HG03097 (cell line): ENCODE data around the gene SPRR1B.
"Not testable (repeated sequence)": the region's sequence is repeated elsewhere in the genome, so short reads cannot be mapped to it uniquely, and the experiment has no call there.

ENCODE experiments used
- ATAC-seq: cut with Tn5 transposase; IDR thresholded peaks from one replicate; pipeline ENCODE4 v1.9.1; 2021; ENCODE audit not compliant: unreplicated experiment, low FRiP score

Gene SPRR1B, protein sequence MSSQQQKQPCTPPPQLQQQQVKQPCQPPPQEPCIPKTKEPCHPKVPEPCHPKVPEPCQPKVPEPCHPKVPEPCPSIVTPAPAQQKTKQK

DNA sequence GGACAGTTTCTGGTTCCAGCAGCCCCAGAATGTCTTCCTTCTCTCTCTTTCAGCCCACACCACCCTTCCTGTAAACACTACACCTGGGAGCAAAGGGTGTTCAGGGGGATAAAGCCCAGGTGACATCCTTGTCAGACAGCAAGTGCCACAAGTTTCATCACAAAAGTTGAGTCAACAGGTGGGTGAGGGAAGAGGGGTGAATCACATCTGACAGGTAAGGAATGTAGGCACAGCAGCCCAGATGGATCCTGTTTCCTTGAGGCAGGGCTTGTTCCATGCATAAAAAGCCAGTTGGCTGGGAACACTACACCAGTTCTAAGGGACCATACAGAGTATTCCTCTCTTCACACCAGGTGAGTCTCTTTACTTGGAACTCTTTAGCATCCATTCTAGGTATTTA lies at the start of gene SPRR1B:
SPRR1B (plus strand) TSS at position 309 of the 400 bp plus-strand sequence. CDS start 1,143 bp downstream, outside the sequence.
- ATAC-seq, result no peak

DNA sequence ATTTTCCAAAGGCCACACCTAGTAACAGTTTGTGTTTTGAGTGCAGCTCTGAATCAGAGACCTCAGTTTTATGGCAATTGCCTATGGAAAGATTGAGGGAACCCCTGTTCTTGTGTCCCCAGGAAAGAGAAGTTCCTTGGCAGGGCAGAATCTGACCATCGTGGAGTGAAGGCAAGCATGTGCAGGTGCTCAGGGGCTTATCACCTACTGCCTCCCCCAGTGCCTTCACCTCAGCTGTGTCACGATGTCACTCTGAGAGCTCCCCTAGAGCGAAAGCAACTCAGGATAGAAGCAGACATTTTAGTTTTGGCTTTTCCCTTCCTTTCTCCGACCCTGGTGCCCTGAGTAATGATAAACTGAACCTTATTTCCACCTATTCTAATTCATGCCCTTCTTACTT lies 48.9 kb upstream of the SPRR1B start:
- no peak for ATAC-seq

DNA sequence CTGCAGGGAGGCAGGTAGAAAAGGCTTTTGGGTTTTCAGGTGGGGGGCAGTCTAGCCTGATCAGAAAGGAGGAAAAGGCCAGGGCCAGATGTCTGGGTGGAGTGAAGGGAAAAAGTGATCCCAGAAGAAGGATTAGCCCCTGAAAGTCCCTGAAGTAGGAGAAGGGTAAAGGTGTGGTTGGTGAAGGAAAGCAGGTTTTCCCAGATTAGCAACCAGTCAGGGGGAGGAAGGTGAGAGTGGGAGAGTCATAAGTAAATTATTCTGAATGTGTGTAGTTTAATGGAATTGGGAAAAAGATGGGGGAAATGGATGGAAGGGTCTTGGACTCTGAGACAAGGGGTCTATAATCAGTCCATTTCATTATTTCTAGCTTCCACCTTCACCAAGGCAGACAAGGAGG lies 47.8 kb upstream of the SPRR1B start:
- ATAC-seq, result no peak

DNA sequence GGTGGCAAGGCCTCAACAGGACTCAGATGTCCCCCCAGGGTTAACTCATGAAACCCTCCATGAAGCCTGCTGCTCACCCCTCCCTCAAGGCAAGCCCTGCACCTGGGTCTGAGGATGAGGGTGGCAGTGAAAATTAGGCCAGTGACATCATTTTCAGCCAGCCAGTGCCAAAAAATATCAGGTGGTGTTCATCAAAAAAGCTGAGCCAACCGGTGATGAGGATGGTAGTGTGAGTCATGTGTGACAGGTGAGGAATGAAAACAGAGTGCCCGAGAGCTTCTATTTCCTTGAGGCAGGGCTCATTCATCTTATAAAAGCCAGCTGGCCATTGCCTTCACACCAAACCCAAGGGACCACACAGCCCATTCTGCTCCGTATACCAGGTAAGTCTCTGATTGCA lies 47.3 kb upstream of the SPRR1B start, which contains the start of gene SPRR1A:
SPRR1A (plus strand) TSS at position 339 of the 400 bp plus-strand sequence. CDS start 1,150 bp downstream, outside the sequence.
- no peak for ATAC-seq

DNA sequence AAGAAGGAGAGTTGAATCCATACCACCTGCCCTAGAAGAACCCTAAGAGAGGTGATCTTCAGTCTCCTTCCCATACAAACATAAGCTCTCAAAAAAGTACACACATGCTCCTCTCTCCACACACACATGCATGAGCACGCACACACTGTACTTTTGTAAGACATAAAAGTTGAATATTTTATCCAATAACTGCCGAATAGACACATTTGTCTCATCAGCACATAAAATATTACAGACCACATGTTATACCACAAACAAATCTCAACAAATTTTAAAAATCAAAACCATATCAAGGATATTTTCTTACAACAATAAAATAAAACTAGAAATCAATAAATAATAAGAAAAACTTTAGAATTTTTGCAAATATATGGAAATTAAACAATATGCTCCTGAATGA lies 44.4 kb upstream of the SPRR1B start:
- no peak for ATAC-seq

DNA sequence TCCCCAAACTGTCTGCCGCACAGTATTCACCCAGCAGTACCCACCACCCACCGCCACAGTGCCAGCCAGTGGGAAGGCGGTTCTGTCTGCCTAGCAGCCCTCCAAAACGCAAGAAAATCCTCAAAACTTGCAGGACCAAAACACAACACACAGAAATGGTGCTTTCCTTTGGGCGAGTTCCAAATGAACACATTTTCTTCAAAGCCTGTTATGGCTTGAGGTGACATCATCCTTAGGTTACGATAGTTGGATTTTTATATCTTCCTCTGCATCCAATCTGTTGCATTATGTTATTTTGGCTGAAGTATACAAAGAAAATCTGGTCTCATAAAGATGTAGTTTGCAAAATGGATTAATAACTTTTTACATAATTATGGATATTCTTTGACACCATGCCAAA lies 37.8 kb upstream of the SPRR1B start:
- ATAC-seq, result no peak

DNA sequence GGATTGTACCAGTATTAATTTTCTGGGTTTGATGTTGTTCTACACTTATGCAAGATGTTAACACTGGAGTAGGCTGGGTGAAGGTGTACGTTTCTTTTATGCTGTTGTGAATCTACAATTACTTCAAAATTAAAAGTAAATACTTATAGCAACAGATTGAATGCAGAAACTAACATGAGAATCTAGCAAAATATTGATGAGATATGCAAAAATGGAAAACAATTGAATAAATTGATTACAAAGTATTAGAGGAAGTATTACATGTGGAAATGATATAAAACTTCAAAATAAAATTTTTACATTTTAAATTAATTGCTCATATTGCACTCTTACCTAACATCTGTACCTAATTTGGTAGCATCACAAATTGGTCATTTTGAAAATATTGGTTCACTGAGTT lies 35.2 kb upstream of the SPRR1B start:
- no peak for ATAC-seq

DNA sequence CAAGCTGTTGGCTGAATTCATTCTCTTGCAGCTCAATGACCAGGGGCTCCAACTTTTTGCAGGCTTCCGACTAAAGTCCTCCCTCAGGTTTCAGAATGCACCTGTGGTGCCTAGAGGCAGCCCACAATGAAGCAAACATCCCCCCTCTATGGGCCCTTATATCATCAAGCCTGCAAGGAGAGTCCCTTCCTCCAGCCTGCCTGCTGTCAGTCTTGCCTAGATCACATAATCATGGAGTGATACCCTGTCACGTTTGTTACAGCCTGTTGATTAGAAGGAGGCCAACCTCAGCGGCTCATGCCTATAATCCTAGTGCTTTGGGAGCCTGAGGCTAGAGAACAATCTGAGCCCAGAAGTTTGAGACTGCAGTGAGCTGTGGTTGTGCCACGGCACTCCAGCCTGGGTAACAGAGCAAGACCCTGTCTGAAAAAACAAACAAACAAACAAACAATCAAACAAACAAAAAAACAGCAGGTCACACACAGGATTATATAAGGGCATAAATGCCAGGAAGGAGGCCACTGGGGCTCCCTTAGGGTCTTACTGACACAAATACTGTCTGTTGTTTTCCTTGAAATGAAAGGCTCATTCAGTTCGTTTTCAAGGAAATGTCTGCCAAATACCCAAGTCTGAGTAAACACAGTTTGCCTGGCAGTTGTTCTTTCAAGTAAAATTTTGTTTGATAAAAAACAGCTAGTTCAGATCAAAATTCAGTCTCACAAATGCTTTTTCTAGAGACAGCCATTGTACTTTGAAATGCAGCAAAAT lies 34.2 kb upstream of the SPRR1B start:
- ATAC-seq, result no peak

DNA sequence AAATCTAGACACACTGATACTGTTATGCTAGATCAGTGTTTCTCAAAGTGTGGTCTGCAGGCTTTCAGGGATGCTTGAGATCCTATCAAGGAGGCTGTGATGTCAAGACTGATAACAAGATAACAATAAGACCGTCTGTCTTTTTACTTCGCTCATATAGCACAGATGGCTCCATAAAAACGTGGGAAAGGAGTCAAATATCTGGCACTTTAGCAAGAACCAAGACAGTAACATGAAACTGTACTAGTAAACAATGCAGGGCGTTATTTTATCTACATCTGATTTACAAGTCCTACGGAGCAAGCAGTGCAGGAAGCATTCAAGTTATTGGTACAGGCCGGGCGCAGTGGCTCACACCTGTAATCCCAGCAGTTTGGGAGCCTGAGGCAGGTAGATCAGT lies 33.1 kb upstream of the SPRR1B start:
- no peak for ATAC-seq

DNA sequence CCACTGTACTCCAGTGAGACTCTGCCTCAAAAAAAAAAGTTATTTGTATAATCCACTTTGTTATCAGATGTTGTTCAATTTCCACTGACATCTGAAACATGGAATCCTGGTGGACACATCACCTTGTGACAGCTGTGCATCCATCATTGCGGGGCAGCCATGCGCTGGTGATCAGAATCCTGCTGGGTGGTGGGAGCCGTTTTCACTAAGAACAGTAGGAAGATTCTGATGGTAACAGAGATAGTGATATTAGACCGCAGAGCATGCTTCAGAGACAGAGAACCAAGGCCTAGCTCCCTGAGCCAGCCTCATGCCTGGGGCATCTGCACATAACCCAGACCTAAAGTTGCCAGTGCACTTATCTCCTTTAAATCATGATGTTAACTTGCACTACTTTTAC lies 32.5 kb upstream of the SPRR1B start:
- no peak for ATAC-seq

DNA sequence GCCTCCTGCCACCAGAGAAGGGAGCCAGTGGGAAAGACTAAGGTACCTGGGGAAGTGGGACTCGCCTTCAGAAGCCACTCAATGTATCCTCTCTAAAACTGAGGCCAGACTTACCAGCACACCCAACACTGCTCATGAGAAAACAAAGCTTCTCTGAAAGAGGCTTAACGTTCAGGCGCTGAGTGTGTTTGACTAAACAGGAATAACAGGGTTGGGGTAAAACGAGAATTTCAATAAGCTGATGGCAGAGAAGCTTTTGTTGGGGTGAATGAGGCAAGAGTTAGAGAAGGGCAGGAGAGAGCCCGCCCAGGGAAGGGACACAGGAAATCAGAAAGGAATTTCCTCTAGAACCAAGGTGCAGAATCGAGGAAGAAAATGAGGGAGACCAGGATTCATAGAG lies 31.2 kb upstream of the SPRR1B start:
- ATAC-seq, result no peak

DNA sequence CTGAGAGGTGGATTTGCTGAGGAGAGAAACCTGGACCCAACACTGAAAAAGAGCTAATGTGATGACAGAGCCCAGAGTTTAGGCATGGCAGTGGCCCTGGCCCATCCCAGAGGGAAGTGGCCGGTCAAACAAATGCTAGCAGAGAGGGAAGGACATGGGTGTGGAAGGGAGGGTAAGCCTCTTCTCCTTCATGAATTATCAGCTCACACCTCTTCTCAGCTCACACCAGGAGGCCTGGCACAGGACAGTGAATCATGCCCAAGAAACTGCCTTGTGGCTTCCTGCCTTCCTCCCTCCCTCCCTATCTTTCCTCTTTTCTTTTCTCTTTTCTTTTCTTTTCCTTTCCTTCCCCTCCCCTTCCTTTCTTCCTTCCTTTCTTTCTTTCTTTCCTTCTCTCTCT lies 30.7 kb upstream of the SPRR1B start:
- no peak for ATAC-seq

DNA sequence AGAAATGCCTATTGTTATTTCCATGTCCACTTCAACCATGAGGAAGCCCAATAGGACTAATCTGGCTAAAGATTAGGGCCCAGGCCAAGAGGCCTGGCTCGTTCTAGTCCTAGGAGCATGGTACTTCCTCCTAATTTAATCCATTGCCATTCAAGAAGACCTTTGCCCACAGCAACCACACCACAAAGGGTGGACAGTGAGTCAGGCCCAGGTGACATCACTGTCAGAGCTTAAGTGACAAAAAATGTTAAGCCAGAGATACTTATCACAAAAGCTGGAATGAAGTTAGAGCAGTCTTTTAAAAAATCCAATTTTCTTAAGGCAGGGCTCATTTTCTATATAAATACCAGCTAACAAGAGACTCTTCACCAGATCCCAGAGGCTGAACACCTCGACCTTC lies 29.6 kb upstream of the SPRR1B start, which contains the start of gene SPRR3:
SPRR3 (plus strand) TSS at position 368 of the 400 bp plus-strand sequence. CDS start 1,272 bp downstream, outside the sequence.
- no peak for ATAC-seq

DNA sequence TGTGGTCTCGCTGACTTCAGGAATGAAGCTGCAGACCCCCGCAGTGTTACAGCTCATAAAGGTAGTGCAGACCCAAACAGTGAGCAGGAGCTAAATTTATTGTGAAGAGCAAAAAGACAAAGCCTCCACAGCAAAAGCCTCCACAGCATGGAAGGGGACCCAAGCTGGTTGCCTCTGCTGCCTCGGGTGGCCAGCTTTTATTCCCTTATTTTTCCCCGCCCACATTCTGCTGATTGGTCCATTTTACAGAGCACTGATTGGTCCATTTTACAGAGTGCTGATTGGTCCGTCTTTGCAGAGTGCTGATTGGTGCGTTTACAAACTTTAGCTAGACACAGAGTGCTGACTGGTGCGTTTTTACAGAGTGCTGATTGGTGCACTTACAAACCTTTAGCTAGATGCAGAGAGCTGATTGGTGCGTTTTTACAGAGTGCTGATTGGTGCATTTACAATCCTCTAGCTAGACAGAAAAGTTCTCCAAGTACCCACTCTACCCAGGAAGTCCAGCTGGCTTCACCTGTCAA lies 19.7 kb upstream of the SPRR1B start:
- not testable (repeated sequence) for ATAC-seq

DNA sequence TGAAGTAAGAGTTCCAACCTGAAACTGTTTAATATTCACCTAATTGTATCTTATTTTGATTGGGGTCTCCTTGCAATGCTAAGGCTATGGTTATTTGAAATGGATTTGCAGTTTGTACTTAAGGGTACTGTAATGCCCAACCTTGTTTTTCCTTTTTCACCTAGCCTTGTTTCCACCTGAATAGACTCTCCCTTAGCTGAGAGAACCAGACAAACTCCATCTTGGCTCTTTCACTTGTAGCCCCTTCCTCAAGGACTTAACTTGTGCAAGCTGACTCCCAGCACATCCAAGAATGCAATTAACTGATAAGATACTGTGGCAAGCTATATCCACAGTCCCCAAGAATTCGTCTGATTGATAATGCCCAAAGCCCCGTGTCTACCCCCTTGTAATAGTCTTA lies 9.2 kb upstream of the SPRR1B start:
- ATAC-seq, result not testable (repeated sequence)

DNA sequence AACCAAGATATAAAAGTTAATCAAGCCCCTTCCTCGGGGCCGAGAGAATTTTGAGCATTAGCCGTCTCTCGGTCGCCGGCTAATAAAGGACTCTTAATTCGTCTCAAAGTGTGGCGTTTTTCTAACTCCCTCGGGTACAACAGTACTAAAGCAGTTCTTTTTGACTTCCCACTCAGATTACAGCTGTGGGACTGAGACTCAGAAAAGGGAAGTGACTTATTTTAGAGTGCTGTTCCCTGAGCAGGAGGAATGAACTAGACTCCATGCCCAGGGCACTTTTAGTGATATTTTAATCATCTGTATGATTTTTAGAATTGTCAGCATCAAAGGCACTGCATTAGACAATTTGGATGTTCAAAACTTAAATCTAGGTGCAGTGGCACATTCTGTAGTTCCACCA lies 8.7 kb upstream of the SPRR1B start:
- ATAC-seq, result not testable (repeated sequence)

DNA sequence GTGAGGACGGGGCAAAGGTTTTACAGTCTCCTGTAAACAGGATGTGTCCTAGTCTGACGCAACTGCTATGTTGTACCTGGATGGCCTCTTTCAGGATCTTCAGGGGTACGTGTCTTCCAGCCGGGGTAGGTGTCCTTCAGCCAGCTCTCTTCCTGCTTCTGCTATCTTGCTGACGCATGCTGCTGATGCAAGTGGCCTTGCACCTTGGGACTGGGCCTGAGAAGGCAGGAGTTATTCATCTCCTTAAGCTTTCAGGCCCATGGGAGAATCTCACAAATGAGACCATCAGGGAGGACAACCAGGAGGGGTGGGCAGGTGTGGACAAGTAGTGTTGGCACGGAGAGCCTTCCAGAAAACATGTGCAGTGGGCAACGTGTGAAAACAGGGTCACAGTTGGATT lies 7.9 kb upstream of the SPRR1B start:
- no peak for ATAC-seq

DNA sequence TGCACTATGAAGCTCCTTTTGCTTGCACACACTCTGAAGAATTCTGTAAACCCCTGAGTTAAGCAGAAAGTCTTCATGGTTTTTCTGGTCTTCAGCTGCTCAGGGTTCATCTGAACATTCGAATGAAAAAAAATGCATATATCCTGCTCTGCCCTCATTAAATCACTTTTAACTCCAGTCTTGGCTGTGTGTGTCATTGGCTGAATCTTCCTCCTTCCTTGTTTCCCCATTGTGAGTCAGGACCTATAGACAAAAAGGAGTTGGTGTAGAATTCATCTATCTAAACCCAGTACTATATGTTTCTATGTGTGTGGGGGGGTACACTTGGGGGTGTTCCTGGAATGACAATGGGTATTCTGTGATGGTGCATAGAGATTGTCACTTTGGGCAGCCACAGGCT lies 6.6 kb upstream of the SPRR1B start:
- ATAC-seq, result no peak

DNA sequence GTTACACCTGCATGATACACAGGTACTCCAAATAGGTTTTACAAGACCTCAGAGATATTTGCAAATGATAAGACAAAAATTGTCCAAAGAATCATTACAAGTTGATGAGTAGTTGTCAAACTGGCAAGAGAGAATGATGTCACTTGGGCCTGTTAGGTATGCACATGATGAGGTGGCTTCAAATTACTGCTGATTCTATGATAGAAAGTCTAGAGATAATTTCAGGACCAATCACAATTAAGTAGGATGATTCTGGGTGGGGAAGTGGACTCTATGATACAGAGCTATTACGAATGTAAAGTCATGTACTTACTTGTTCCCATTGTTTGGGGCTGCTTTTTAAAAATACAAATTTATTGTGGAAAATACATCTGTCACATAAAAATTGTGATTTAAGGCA lies 5.2 kb upstream of the SPRR1B start:
- ATAC-seq, result no peak

DNA sequence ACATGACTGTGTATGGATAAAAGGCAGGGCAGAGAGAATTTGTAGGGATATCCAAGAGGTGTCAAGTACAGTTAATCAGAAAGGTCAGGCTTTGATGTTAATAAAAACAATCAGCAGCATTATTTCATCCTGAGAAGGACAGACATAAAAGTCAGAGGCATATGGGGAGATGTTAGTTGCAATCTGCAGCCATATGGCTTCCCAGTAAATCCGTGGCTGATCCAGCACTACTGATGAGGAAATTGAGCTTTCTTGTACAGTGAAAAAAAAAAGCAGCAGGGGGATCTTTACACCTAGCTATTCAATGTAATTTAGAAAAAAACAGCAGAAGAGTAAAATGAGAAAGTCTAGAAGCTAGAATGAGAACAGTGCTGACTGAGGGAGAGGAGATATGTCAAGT lies 2.2 kb upstream of the SPRR1B start:
- ATAC-seq, result no peak

DNA sequence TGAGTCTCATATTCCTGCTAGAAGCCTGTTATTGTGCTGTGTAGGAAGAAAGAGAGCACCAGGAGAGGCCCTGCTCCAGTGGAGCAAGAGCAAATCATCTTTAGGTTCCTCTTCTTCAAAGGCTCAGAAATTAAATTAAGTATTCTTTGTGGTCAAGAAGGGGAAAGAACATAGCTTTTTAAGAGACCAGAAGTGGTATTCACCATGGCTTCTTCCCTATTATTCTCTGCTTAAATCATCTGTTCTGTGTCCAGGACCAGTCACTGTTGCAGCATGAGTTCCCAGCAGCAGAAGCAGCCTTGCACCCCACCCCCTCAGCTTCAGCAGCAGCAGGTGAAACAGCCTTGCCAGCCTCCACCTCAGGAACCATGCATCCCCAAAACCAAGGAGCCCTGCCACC lies 1.1 kb downstream of the SPRR1B start:
- no peak for ATAC-seq

DNA sequence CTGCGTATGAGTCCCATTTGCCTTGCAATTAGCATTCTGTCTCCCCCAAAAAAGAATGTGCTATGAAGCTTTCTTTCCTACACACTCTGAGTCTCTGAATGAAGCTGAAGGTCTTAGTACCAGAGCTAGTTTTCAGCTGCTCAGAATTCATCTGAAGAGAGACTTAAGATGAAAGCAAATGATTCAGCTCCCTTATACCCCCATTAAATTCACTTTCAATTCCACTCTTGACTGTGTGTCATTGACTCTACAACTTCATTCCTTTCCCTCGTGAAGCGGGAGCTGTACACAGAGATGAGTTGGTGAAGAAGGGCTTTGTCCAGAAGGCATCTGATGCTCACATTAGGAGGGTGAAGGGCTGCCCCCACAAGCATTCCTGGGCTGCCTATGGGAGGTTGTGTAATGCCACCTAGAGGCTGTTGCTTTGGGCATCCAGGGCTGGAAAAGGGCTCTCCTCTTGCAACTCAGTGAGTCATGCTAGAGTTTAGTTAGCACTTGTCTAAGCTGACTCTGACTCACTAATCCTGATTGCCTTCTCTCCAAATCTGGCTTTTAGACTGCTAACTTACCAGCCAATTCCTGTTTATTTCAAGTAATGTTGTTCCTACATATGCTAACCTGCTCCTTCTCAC lies 1.8 kb downstream of the SPRR1B start:
- ATAC-seq, result no peak
